Neural cell (in vitro differentiated cells): ENCODE results near the gene RPAP2. TPM values are rescaled to one million over a fixed set of nuclear protein-coding genes. Genes with fewer than 3 reads are reported as not detected.

Experiments used
- H2AFZ ChIP-seq: fragments of 200-600, 300-800 bp; sonication (generic), shearing (Covaris generic); 2 replicates; pipeline ENCODE4 v1.6.0; 2014; ENCODE audit warnings: low read depth, mild to moderate bottlenecking, antibody characterized with exemption, low read length, moderate library complexity
- H3F3A ChIP-seq: fragments of 200-600 bp; shearing (Covaris generic); 2 replicates; pipeline ENCODE4 v1.6.1; 2016; ENCODE audit warnings: mild to moderate bottlenecking, moderate library complexity, mixed read lengths, antibody characterized with exemption, low read length; ENCODE audit not compliant: insufficient read depth, poor library complexity, severe bottlenecking
- H3K27ac ChIP-seq: fragments of 200-600, 300-800 bp; sonication (generic), shearing (Covaris generic); 2 replicates; pipeline ENCODE4 v1.5.1; 2014; ENCODE audit warnings: mild to moderate bottlenecking, low read length, moderate library complexity
- H3K27me3 ChIP-seq: fragments of 300-800, 200-600 bp; sonication (generic), shearing (Covaris generic); 2 replicates; pipeline ENCODE4 v1.6.0; 2014; ENCODE audit warnings: mild to moderate bottlenecking, low read depth, low read length, moderate library complexity; ENCODE audit not compliant: insufficient read depth
- H3K36me3 ChIP-seq: fragments of 300-800, 200-600 bp; sonication (generic), shearing (Covaris generic); 2 replicates; pipeline ENCODE4 v1.5.1; 2014; ENCODE audit warnings: mild to moderate bottlenecking, antibody characterized with exemption, low read length, moderate library complexity; ENCODE audit not compliant: insufficient read depth
- H3K4me2 ChIP-seq: fragments of 300-800, 200-600 bp; sonication (generic), shearing (Covaris generic); 2 replicates; pipeline ENCODE4 v1.6.0; 2014; ENCODE audit warnings: mild to moderate bottlenecking, low read length
- H3K4me3 ChIP-seq: fragments of 300-800, 200-600 bp; sonication (generic), shearing (Covaris generic); 2 replicates; pipeline ENCODE4 v1.5.1; 2014; ENCODE audit warnings: mild to moderate bottlenecking, low read length, moderate library complexity
- H3K79me2 ChIP-seq: fragments of 200-600 bp; shearing (Covaris generic); replicated peaks from 2 replicates; pipeline ENCODE4 v1.6.0; 2014; ENCODE audit warnings: mild to moderate bottlenecking, low read length, moderate library complexity; ENCODE audit not compliant: insufficient read depth
- H3K9ac ChIP-seq: fragments of 300-800, 200-600 bp; sonication (generic), shearing (Covaris generic); 2 replicates; pipeline ENCODE4 v1.6.1; 2016; ENCODE audit warnings: mild to moderate bottlenecking, low read length, mixed read lengths
- H3K9me2 ChIP-seq: fragments of 200-600 bp; shearing (Covaris generic); 2 replicates; pipeline ENCODE4 v1.6.1; 2016; ENCODE audit warnings: mild to moderate bottlenecking, low read length, mixed read lengths; ENCODE audit not compliant: insufficient read depth
- H3K9me3 ChIP-seq: fragments of 200-600, 300-800 bp; sonication (generic), shearing (Covaris generic); 2 replicates; pipeline ENCODE4 v1.6.1; 2016; ENCODE audit warnings: mild to moderate bottlenecking, mixed run types, low read length, moderate library complexity, mixed read lengths
- H4K20me1 ChIP-seq: fragments of 200-600 bp; shearing (Covaris generic); 2 replicates; pipeline ENCODE4 v1.6.1; 2016; ENCODE audit warnings: mild to moderate bottlenecking, mixed run types; ENCODE audit not compliant: insufficient read depth
- CTCF ChIP-seq: fragments of 450-650 bp; IDR thresholded peaks from 2 replicates; pipeline ENCODE4 v1.5.1; 2014; ENCODE audit warnings: antibody characterized with exemption, mild to moderate bottlenecking, moderate library complexity; ENCODE audit not compliant: poor library complexity, severe bottlenecking
- EP300 ChIP-seq: fragments of 450-650 bp; conservative IDR thresholded peaks from 2 replicates; pipeline ENCODE4 v1.6.1; 2014; ENCODE audit warnings: antibody characterized with exemption, mild to moderate bottlenecking, moderate library complexity; ENCODE audit not compliant: poor library complexity, severe bottlenecking
- EZH2 ChIP-seq: fragments of 200-600, 300-800 bp; shearing (Covaris generic), sonication (generic); IDR thresholded peaks from 2 replicates; pipeline ENCODE4 v1.6.1; 2014; ENCODE audit warnings: antibody characterized with exemption, low read length, borderline replicate concordance, mild to moderate bottlenecking; ENCODE audit not compliant: insufficient read depth, poor library complexity, severe bottlenecking
- MXI1 ChIP-seq: fragments of 450-650 bp; conservative IDR thresholded peaks from 2 replicates; pipeline ENCODE4 v1.6.1; 2014; ENCODE audit warnings: antibody characterized with exemption, mild to moderate bottlenecking; ENCODE audit not compliant: poor library complexity, severe bottlenecking
- POLR2AphosphoS5 ChIP-seq: IDR thresholded peaks from 2 replicates; pipeline ENCODE4 v1.6.1; 2012
- RAD21 ChIP-seq: fragments of 450-650 bp; conservative IDR thresholded peaks from 2 replicates; pipeline ENCODE4 v1.6.1; 2014; ENCODE audit warnings: antibody characterized with exemption, mild to moderate bottlenecking, moderate library complexity
- SMC3 ChIP-seq: fragments of 450-650 bp; conservative IDR thresholded peaks from 2 replicates; pipeline ENCODE4 v1.6.1; 2014; ENCODE audit warnings: antibody characterized with exemption, mild to moderate bottlenecking, moderate library complexity; ENCODE audit not compliant: poor library complexity
- TAF1 ChIP-seq: IDR thresholded peaks from 2 replicates; pipeline ENCODE4 v1.6.1; 2012; ENCODE audit warnings: low read depth
- polyA plus RNA-seq: library from polyadenylated mRNA; depleted of rRNA; stranded (reverse); fragments of >200 nt; gene quantifications from 2 replicates; pipeline ENCODE4 v1.2.3, GENCODE V29; 2014
- TF ChIP-seq, protein P1 (sequence below): IDR thresholded peaks from 2 replicates; pipeline ENCODE4 v1.6.1; 2012; ENCODE audit warnings: borderline replicate concordance

The RPAP2 gene
- polyA plus RNA-seq, 1 donor from 2014 or later = 9.3 TPM

- no peak overlapping the region for H3K4me3 ChIP-seq
Observed at GRCh38 chr1:92445865-92446264, 147.0 kb downstream of the RPAP2 start.

DNA sequence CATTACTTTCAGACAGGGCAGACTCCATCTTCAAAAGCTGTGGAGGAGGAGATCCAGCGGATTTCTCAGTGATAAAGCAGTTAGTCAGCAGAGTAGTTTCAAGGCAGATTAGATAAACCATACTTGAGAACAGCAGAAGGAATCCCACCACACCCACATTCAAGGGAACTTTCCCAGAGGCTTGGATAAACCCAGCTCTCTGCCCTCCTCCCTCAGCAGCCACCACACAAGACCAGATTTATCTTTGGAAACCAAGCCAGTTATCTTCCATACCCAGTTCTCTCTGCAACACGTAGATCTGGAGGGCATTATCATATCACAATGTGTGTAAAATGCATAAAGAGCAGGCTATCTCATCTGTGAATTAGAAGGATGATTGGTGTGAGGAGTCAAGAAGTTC is 147.7 kb downstream of the RPAP2 start:
- Histone ChIP-seq H2AFZ (no peak overlapping the region), H3K4me3 (no peak overlapping the region), H3K4me2 (no peak overlapping the region), H3K9me3 (no peaks in the 10 kb centered on the region), H3K36me3 (no peaks in the 10 kb centered on the region), H4K20me1 (no peaks in the 10 kb centered on the region), H3K27me3 (no peaks in the 10 kb centered on the region), H3F3A (no peaks in the 10 kb centered on the region), H3K9ac (no peak overlapping the region), H3K79me2 (no peaks in the 10 kb centered on the region), H3K27ac (no peak overlapping the region), H3K9me2 (no peaks in the 10 kb centered on the region)
- no peak for TF ChIP-seq EP300
- TF ChIP-seq, protein P1, sequence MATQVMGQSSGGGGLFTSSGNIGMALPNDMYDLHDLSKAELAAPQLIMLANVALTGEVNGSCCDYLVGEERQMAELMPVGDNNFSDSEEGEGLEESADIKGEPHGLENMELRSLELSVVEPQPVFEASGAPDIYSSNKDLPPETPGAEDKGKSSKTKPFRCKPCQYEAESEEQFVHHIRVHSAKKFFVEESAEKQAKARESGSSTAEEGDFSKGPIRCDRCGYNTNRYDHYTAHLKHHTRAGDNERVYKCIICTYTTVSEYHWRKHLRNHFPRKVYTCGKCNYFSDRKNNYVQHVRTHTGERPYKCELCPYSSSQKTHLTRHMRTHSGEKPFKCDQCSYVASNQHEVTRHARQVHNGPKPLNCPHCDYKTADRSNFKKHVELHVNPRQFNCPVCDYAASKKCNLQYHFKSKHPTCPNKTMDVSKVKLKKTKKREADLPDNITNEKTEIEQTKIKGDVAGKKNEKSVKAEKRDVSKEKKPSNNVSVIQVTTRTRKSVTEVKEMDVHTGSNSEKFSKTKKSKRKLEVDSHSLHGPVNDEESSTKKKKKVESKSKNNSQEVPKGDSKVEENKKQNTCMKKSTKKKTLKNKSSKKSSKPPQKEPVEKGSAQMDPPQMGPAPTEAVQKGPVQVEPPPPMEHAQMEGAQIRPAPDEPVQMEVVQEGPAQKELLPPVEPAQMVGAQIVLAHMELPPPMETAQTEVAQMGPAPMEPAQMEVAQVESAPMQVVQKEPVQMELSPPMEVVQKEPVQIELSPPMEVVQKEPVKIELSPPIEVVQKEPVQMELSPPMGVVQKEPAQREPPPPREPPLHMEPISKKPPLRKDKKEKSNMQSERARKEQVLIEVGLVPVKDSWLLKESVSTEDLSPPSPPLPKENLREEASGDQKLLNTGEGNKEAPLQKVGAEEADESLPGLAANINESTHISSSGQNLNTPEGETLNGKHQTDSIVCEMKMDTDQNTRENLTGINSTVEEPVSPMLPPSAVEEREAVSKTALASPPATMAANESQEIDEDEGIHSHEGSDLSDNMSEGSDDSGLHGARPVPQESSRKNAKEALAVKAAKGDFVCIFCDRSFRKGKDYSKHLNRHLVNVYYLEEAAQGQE = no peak
- TF ChIP-seq EZH2 = no peak
- no peak for TF ChIP-seq SMC3
- TF ChIP-seq CTCF = no peak
- TF ChIP-seq MXI1 = no peak
- TF ChIP-seq RAD21 = no peak
- TF ChIP-seq POLR2AphosphoS5 = no peak
- TF ChIP-seq TAF1 = no peak

More at GRCh38 chr1:92445865-92446264, 147.0 kb downstream of the RPAP2 start:
- Histone ChIP-seq H3K79me2 (no peaks in the 10 kb centered on the region), H2AFZ (no peak overlapping the region), H4K20me1 (no peaks in the 10 kb centered on the region), H3K9me3 (no peaks in the 10 kb centered on the region), H3K4me2 (no peak overlapping the region), H3K9me2 (no peaks in the 10 kb centered on the region), H3K9ac (no peak overlapping the region), H3K27me3 (no peaks in the 10 kb centered on the region), H3K36me3 (no peaks in the 10 kb centered on the region), H3F3A (no peaks in the 10 kb centered on the region), H3K27ac (no peak overlapping the region)
- no peak for TF ChIP-seq EZH2
- TF ChIP-seq EP300 = no peak
- no peak for TF ChIP-seq CTCF
- no peak for TF ChIP-seq MXI1
- no peak for TF ChIP-seq SMC3
- TF ChIP-seq, protein P1 = no peak
- no peak for TF ChIP-seq RAD21
- TF ChIP-seq TAF1 = no peak
- no peak for TF ChIP-seq POLR2AphosphoS5
